ENCODE results near the gene CMTR1.

GRCh38 chr6:37513155-37513554 lies 80.1 kb downstream of the CMTR1 start:
- TF ChIP-seq CTCF (conservative IDR thresholded peaks at IDR 0.05) (no peak), ZFX (IDR thresholded peaks at IDR 0.05) (no peak)
